ENCODE data around the gene MAGEB17.
"Not testable (repeated sequence)": the region's sequence is repeated elsewhere in the genome, so short reads cannot be mapped to it uniquely, and the experiment has no call there.

MAGEB17 gene

GRCh38 chrX:16172391-16172790 lies 5.1 kb downstream of the MAGEB17 start:
- peaks cover 4% of the 10 kb centered on the region for H3K27me3 Mint-ChIP-seq
- H3K9me3 Mint-ChIP-seq: no peaks in the 10 kb centered on the region
- H3K4me1 Mint-ChIP-seq: no peaks in the 10 kb centered on the region
- no peak overlapping the region for H3K27ac Mint-ChIP-seq
- no peaks in the 10 kb centered on the region for H3K36me3 Mint-ChIP-seq (ENCODE audit: low read depth)
- no peak for DNase-seq
- no peak overlapping the region for H3K4me3 Mint-ChIP-seq
- no peak for ATAC-seq

GRCh38 chrX:16175329-16176061 lies 8.2 kb downstream of the MAGEB17 start:
- ATAC-seq (no peak), DNase-seq (no peak)
- H3K4me3 Mint-ChIP-seq: no peak overlapping the region
- H3K36me3 Mint-ChIP-seq (ENCODE audit: low read depth): no peaks in the 10 kb centered on the region
- no peaks in the 10 kb centered on the region for H3K27me3 Mint-ChIP-seq
- no peaks in the 10 kb centered on the region for H3K4me1 Mint-ChIP-seq
- H3K9me3 Mint-ChIP-seq: no peaks in the 10 kb centered on the region
- H3K27ac Mint-ChIP-seq: no peak overlapping the region

GRCh38 chrX:16177260-16177659 lies 10.0 kb downstream of the MAGEB17 start:
- DNase-seq (no peak), ATAC-seq (no peak)
- Mint-ChIP-seq H3K27me3 (peaks cover 2% of the 10 kb centered on the region), H3K36me3 (ENCODE audit: low read depth) (no peaks in the 10 kb centered on the region), H3K4me1 (no peaks in the 10 kb centered on the region), H3K4me3 (no peak overlapping the region), H3K27ac (no peak overlapping the region), H3K9me3 (no peaks in the 10 kb centered on the region)

- H3K27ac Mint-ChIP-seq; H3K4me3 Mint-ChIP-seq; ATAC-seq; DNase-seq; H3K27me3 Mint-ChIP-seq; H3K36me3 Mint-ChIP-seq (ENCODE audit: low read depth); H3K9me3 Mint-ChIP-seq: not testable (repeated sequence)
- peaks cover 11% of the 10 kb centered on the region for H3K4me1 Mint-ChIP-seq
These were observed 16.6 kb downstream of the MAGEB17 start for GRCh38 chrX:16183843-16184242.

- peak; percentile 3 for DNase-seq
- Mint-ChIP-seq H3K27ac (peak overlapping the region; percentile 50), H3K27me3 (peaks cover 2% of the 10 kb centered on the region)
These were observed 18.4 kb downstream of the MAGEB17 start for GRCh38 chrX:16185725-16186136.

GRCh38 chrX:16186380-16187007 lies 19.2 kb downstream of the MAGEB17 start:
- ATAC-seq (no peak), DNase-seq (no peak)
- H3K4me3 Mint-ChIP-seq: no peak overlapping the region
- H3K27me3 Mint-ChIP-seq: peaks cover 5% of the 10 kb centered on the region
- peaks cover 13% of the 10 kb centered on the region for H3K4me1 Mint-ChIP-seq
- no peaks in the 10 kb centered on the region for H3K9me3 Mint-ChIP-seq
- H3K36me3 Mint-ChIP-seq (ENCODE audit: low read depth): no peaks in the 10 kb centered on the region
- H3K27ac Mint-ChIP-seq: no peak overlapping the region

More at GRCh38 chrX:16185725-16186136, 18.4 kb downstream of the MAGEB17 start:
- peak; percentile 90 for ATAC-seq
- Mint-ChIP-seq H3K4me3 (no peak overlapping the region), H3K36me3 (ENCODE audit: low read depth) (no peaks in the 10 kb centered on the region), H3K9me3 (no peaks in the 10 kb centered on the region), H3K4me1 (peaks cover 13% of the 10 kb centered on the region)

- no peak for ATAC-seq
- no peaks in the 10 kb centered on the region for H3K36me3 Mint-ChIP-seq (ENCODE audit: low read depth)
- H3K4me3 Mint-ChIP-seq: no peak overlapping the region
- H3K4me1 Mint-ChIP-seq: peaks cover 13% of the 10 kb centered on the region
- no peak for DNase-seq
- no peaks in the 10 kb centered on the region for H3K9me3 Mint-ChIP-seq
- no peak overlapping the region for H3K27ac Mint-ChIP-seq
- peaks cover 4% of the 10 kb centered on the region for H3K27me3 Mint-ChIP-seq
These were observed 19.9 kb downstream of the MAGEB17 start for GRCh38 chrX:16187024-16187760.

- peaks cover 13% of the 10 kb centered on the region for H3K4me1 Mint-ChIP-seq
- H3K27ac Mint-ChIP-seq: no peak overlapping the region
- peaks cover 4% of the 10 kb centered on the region for H3K27me3 Mint-ChIP-seq
- no peaks in the 10 kb centered on the region for H3K36me3 Mint-ChIP-seq (ENCODE audit: low read depth)
- ATAC-seq (no peak), DNase-seq (no peak)
- no peaks in the 10 kb centered on the region for H3K9me3 Mint-ChIP-seq
- H3K4me3 Mint-ChIP-seq: no peak overlapping the region
These were observed 21.4 kb downstream of the MAGEB17 start for GRCh38 chrX:16188687-16189086.

GRCh38 chrX:16191605-16192004 lies 24.3 kb downstream of the MAGEB17 start:
- Mint-ChIP-seq H3K27me3 (peaks cover 4% of the 10 kb centered on the region), H3K36me3 (ENCODE audit: low read depth) (no peaks in the 10 kb centered on the region), H3K27ac (no peak overlapping the region), H3K9me3 (no peaks in the 10 kb centered on the region), H3K4me1 (peaks cover 2% of the 10 kb centered on the region), H3K4me3 (no peak overlapping the region)
- ATAC-seq: no peak
- no peak for DNase-seq

- no peak overlapping the region for H3K4me3 Mint-ChIP-seq
- ATAC-seq (no peak), DNase-seq (no peak)
- peaks cover 2% of the 10 kb centered on the region for H3K9me3 Mint-ChIP-seq
- no peak overlapping the region for H3K27ac Mint-ChIP-seq
- peaks cover 7% of the 10 kb centered on the region for H3K27me3 Mint-ChIP-seq
- no peaks in the 10 kb centered on the region for H3K36me3 Mint-ChIP-seq (ENCODE audit: low read depth)
- no peaks in the 10 kb centered on the region for H3K4me1 Mint-ChIP-seq
These were observed 29.5 kb downstream of the MAGEB17 start for GRCh38 chrX:16196829-16197228.

GRCh38 chrX:16199343-16199742 lies 32.1 kb downstream of the MAGEB17 start:
- Mint-ChIP-seq H3K36me3 (ENCODE audit: low read depth) (no peaks in the 10 kb centered on the region), H3K27me3 (peaks cover 7% of the 10 kb centered on the region), H3K27ac (no peak overlapping the region), H3K4me1 (no peaks in the 10 kb centered on the region), H3K4me3 (no peak overlapping the region), H3K9me3 (peaks cover 3% of the 10 kb centered on the region)
- ATAC-seq: no peak
- DNase-seq: no peak

GRCh38 chrX:16202943-16203342 lies 35.7 kb downstream of the MAGEB17 start:
- Mint-ChIP-seq H3K27me3 (peaks cover 3% of the 10 kb centered on the region), H3K9me3 (peaks cover 3% of the 10 kb centered on the region), H3K4me1 (no peaks in the 10 kb centered on the region), H3K27ac (no peak overlapping the region), H3K4me3 (no peak overlapping the region), H3K36me3 (ENCODE audit: low read depth) (no peaks in the 10 kb centered on the region)
- no peak for ATAC-seq
- no peak for DNase-seq

- no peak for DNase-seq
- H3K9me3 Mint-ChIP-seq: peaks cover 3% of the 10 kb centered on the region
- H3K4me1 Mint-ChIP-seq: no peaks in the 10 kb centered on the region
- no peaks in the 10 kb centered on the region for H3K36me3 Mint-ChIP-seq (ENCODE audit: low read depth)
- peaks cover 3% of the 10 kb centered on the region for H3K27me3 Mint-ChIP-seq
- no peak for ATAC-seq
- H3K4me3 Mint-ChIP-seq: no peak overlapping the region
- no peak overlapping the region for H3K27ac Mint-ChIP-seq
These were observed 37.3 kb downstream of the MAGEB17 start for GRCh38 chrX:16204538-16204937.

GRCh38 chrX:16205840-16206239 lies 38.6 kb downstream of the MAGEB17 start:
- Mint-ChIP-seq H3K9me3 (peaks cover 3% of the 10 kb centered on the region), H3K27me3 (peaks cover 3% of the 10 kb centered on the region), H3K27ac (no peak overlapping the region), H3K4me1 (no peaks in the 10 kb centered on the region), H3K4me3 (no peak overlapping the region), H3K36me3 (ENCODE audit: low read depth) (no peaks in the 10 kb centered on the region)
- no peak for ATAC-seq
- DNase-seq: no peak

GRCh38 chrX:16207634-16208033 lies 40.4 kb downstream of the MAGEB17 start:
- Mint-ChIP-seq H3K9me3 (no peaks in the 10 kb centered on the region), H3K4me1 (no peaks in the 10 kb centered on the region), H3K4me3 (no peak overlapping the region), H3K27me3 (no peaks in the 10 kb centered on the region), H3K36me3 (ENCODE audit: low read depth) (no peaks in the 10 kb centered on the region), H3K27ac (no peak overlapping the region)
- DNase-seq (no peak), ATAC-seq (no peak)
